GM12873 (cell line): ENCODE results near the gene ADAP1.

Experiments used
- CTCF ChIP-seq: IDR thresholded peaks from 2 replicates; pipeline ENCODE4 v1.5.1; 2012; ENCODE audit warnings: low read depth, mild to moderate bottlenecking, moderate library complexity, low read length, control low read depth; ENCODE audit not compliant: insufficient read depth; ENCODE audit errors: missing control alignments

The ADAP1 gene

GRCh38 chr7:894927-895450 is 59.5 kb downstream of the ADAP1 start:
- no peak for TF ChIP-seq CTCF

GRCh38 chr7:894164-894867 is 60.2 kb downstream of the ADAP1 start:
- TF ChIP-seq CTCF: no peak

GRCh38 chr7:893686-894085 is 60.8 kb downstream of the ADAP1 start:
- TF ChIP-seq CTCF: no peak

GRCh38 chr7:892648-893593 is 61.6 kb downstream of the ADAP1 start:
- no peak for TF ChIP-seq CTCF

- TF ChIP-seq CTCF: no peak
These were observed 62.7 kb downstream of the ADAP1 start for GRCh38 chr7:891805-892204.

GRCh38 chr7:891291-891690 is 63.2 kb downstream of the ADAP1 start:
- no peak for TF ChIP-seq CTCF

- TF ChIP-seq CTCF: no peak
These were observed 63.6 kb downstream of the ADAP1 start for GRCh38 chr7:890868-891267.
